ENCODE results near the gene POPDC2. TPM values are rescaled to one million over a fixed set of nuclear protein-coding genes. Genes with fewer than 3 reads are reported as not detected.

POPDC2 gene
- total RNA-seq, 2 donors from 2014 or later: 8.7 to 26.5 TPM

DNA sequence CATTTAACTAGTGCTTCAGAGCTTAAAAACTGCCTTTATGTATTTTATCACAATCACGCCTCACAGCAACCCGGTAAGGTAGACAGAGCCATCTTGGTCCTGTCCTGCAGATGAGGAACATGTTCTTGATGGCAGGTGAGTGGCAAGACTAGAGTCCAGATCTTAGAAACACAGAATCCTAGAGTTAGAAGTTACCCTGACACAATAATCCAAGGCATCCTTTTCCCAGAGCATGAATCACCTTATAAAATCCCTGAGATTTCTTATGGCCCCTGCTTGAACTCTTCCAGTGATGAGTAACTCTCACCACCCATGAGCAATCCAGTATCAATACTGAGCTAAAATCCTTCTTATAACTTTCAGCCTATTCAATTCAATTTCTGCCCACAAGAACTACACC, 16.9 kb downstream of the POPDC2 start:
- intact Hi-C loops (cut with DNase I): no loop called here
- H3K27ac ChIP-seq: peak overlapping the region in 1 of 2 donors; percentile 17

DNA sequence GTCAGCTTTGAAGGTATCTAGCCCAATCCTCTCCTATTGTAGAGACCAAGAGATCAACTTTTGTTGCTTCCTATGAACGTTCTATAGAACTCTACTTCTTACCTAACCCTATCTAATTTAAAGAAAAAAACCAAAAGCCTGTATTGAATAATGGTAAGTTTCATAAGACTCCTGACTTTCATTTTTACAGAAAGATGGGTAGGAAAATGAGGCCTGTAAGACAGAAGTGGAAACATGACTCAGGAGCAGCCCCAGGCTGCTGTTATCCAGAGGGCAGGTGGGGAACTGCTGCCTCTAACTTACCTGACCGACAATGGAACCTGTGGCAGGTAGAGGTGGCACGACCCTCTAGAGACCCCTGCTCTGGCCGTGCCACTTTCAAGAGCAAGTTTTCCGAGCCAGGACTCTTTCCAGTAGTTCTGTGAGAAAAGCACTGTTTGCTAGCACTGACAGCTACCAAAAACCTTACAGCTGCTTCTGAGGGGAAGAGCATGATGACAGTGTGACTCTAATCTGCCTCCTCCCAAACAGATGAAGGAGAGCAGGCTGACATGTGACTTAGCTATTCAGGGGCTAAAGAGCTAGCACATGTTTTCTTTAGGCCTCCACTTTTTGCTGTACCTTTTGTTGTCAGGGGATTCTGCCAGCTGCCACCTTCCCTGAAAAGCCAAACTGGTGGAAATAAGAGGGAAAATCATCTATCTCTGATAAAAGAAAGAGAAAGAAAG, 17.5 kb downstream of the POPDC2 start:
- no peak for TF ChIP-seq POLR2A (IDR thresholded peaks at IDR 0.05)
- TF ChIP-seq, protein P1, sequence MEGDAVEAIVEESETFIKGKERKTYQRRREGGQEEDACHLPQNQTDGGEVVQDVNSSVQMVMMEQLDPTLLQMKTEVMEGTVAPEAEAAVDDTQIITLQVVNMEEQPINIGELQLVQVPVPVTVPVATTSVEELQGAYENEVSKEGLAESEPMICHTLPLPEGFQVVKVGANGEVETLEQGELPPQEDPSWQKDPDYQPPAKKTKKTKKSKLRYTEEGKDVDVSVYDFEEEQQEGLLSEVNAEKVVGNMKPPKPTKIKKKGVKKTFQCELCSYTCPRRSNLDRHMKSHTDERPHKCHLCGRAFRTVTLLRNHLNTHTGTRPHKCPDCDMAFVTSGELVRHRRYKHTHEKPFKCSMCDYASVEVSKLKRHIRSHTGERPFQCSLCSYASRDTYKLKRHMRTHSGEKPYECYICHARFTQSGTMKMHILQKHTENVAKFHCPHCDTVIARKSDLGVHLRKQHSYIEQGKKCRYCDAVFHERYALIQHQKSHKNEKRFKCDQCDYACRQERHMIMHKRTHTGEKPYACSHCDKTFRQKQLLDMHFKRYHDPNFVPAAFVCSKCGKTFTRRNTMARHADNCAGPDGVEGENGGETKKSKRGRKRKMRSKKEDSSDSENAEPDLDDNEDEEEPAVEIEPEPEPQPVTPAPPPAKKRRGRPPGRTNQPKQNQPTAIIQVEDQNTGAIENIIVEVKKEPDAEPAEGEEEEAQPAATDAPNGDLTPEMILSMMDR (IDR thresholded peaks at IDR 0.05): no peak
- TF ChIP-seq POLR2AphosphoS5 (IDR thresholded peaks at IDR 0.05): no peak
- Histone ChIP-seq H3K4me3 (no peak overlapping the region), H3K4me1 (replicated peaks) (no peaks in the 10 kb centered on the region), H3K27ac (peak overlapping the region in 1 of 2 donors; percentile 17), H3K36me3 (no peaks in the 10 kb centered on the region), H3K9me3 (no peaks in the 10 kb centered on the region), H3K27me3 (replicated peaks; ENCODE audit: insufficient read depth) (no peaks in the 10 kb centered on the region)
- DNase-seq (ENCODE audit: low spot score): no peak
- 58% methylated on average over 5 of the region's 5 CpGs for WGBS
- intact Hi-C loops (cut with DNase I): no loop called here

More for the DNA sequence above, 16.9 kb downstream of the POPDC2 start:
- Histone ChIP-seq H3K4me3 (no peak overlapping the region), H3K27me3 (replicated peaks; ENCODE audit: insufficient read depth) (no peaks in the 10 kb centered on the region), H3K36me3 (no peaks in the 10 kb centered on the region), H3K9me3 (no peaks in the 10 kb centered on the region), H3K4me1 (replicated peaks) (no peaks in the 10 kb centered on the region)
- WGBS: 90% methylated on average over 2 of the region's 2 CpGs
- no peak for TF ChIP-seq POLR2AphosphoS5 (IDR thresholded peaks at IDR 0.05)
- TF ChIP-seq, protein P1 (IDR thresholded peaks at IDR 0.05): no peak
- TF ChIP-seq POLR2A (IDR thresholded peaks at IDR 0.05): no peak
- no peak for DNase-seq (ENCODE audit: low spot score)

DNA sequence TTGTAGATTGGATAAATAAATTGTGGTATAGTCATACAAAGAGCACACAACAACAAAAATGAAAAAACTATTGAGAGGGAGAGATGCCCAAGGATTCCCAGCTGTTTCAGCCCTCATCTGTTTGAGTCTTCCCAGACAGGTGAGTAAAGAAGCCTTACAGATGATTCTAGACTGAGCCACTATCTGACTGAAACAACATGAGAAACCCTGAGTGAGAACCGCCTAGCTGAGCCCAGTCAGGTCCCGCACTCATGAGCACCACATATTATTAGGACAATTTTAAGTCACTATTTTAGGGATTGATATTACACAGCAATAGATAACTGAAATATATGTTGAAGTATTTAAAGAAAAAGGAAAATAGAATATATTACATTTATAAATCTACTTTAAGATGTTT, 19.0 kb downstream of the POPDC2 start:
- no peaks in the 10 kb centered on the region for H3K4me1 ChIP-seq (replicated peaks)
- 98% methylated on average over 2 of the region's 2 CpGs for whole genome bisulfite sequencing
- no peaks in the 10 kb centered on the region for H3K27me3 ChIP-seq (replicated peaks; ENCODE audit: insufficient read depth)
- H3K9me3 ChIP-seq: no peaks in the 10 kb centered on the region
- no peak for DNase-seq (ENCODE audit: low spot score)
- no peaks in the 10 kb centered on the region for H3K36me3 ChIP-seq
- intact Hi-C loops (cut with DNase I): no loop called here
- TF ChIP-seq POLR2AphosphoS5 (IDR thresholded peaks at IDR 0.05): no peak
- TF ChIP-seq POLR2A (IDR thresholded peaks at IDR 0.05): no peak
- TF ChIP-seq, protein P1 (IDR thresholded peaks at IDR 0.05): no peak
- no peak overlapping the region for H3K4me3 ChIP-seq
- no peak overlapping the region for H3K27ac ChIP-seq

DNA sequence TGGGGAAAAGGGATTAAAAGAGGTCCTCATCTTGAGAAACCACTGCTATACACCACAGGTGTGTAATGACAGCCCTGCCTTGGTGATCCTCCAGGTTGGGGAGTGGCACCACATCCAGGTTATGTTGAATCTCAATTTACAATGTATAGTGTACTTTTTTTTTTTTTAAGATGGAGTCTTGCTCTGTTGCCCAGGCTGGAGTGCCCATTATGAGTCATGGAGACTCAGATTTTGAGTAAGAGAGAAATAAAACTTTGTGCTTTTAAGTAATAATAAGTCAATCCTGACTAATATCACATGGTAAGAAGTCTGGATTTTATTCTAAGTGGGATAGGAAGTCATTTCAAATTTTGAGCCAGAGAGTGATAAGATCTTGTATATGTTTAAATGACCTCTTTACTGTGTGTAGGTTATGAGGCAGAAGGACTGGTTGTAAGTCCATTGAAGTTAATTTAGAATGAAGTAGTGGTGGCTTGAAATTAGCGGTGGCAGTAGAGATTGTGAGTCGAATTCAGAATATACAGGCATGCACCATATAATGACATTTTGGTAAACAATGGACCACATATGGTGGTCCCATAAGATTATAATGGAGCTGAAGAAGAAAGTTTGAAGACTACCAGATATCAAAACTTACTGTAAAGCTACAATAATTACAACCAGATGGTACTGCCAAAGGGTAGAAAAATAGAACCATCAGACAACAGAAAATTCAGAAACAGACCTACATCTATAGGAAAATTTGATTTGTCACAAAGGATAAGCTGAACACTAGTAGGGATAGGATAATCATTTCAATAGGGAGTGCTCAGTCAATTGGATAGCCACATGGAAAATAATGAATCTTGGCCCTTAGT, 20.7 kb downstream of the POPDC2 start:
- WGBS: 85% methylated on average over 2 of the region's 2 CpGs
- H3K27ac ChIP-seq: no peak overlapping the region
- intact Hi-C loops (cut with DNase I): loop anchor here (5.0 kb wide), 1 partner anchor 38 kb away; the partner anchor contains the start of gene COX17

More for the DNA sequence above, 20.7 kb downstream of the POPDC2 start:
- TF ChIP-seq, protein P1 (IDR thresholded peaks at IDR 0.05): no peak
- TF ChIP-seq POLR2AphosphoS5 (IDR thresholded peaks at IDR 0.05): no peak
- no peak for TF ChIP-seq POLR2A (IDR thresholded peaks at IDR 0.05)
- no peak overlapping the region for H3K4me3 ChIP-seq
- H3K4me1 ChIP-seq (replicated peaks): no peaks in the 10 kb centered on the region
- DNase-seq (ENCODE audit: low spot score): no peak
- no peaks in the 10 kb centered on the region for H3K36me3 ChIP-seq
- no peaks in the 10 kb centered on the region for H3K9me3 ChIP-seq
- no peaks in the 10 kb centered on the region for H3K27me3 ChIP-seq (replicated peaks; ENCODE audit: insufficient read depth)
